Vagina (tissue), 2 donors: ENCODE measurements around the gene SLC19A1.

Source experiments
- CTCF ChIP-seq, 3 experiments: fragments of 450-650 bp in 2 of 3; fragments of 200-600 bp in 1 of 3; sonication (generic) in 1 of 3; IDR thresholded peaks; one replicate each; pipeline ENCODE4 v1.5.1; 2017 to 2019; ENCODE audit warnings: antibody characterized with exemption in 3 of 3, mild to moderate bottlenecking in 2 of 3, moderate library complexity in 2 of 3
- POLR2A ChIP-seq, 2 donors: fragments of 450-650 bp; IDR thresholded peaks; one replicate each; pipeline ENCODE4 v1.6.1; 2017; ENCODE audit warnings: antibody characterized with exemption in 2 of 2, mild to moderate bottlenecking in 2 of 2, moderate library complexity in 2 of 2
- POLR2AphosphoS5 ChIP-seq, 2 donors: sonication (generic); formaldehyde crosslinking; IDR thresholded peaks; one replicate each; pipeline ENCODE4 v1.9.0; 2017; ENCODE audit warnings: antibody characterized with exemption in 2 of 2, mild to moderate bottlenecking in 2 of 2, low read depth in 1 of 2; ENCODE audit not compliant: insufficient read depth in 1 of 2

- no peak for TF ChIP-seq CTCF (IDR thresholded peaks at IDR 0.05)
- TF ChIP-seq POLR2AphosphoS5 (IDR thresholded peaks at IDR 0.05; ENCODE audit: insufficient read depth in 1 of 2, low read depth in 1 of 2) = no peak
- TF ChIP-seq POLR2A (IDR thresholded peaks at IDR 0.05) = no peak
Observed at GRCh38 chr21:45454060-45454925, 87.9 kb downstream of the SLC19A1 start.
